Measurements from ENCODE around the gene SSTR3.

SSTR3 gene

GRCh38 chr22:37229012-37229804 is 16.9 kb upstream of the SSTR3 start:
- DNase-seq (ENCODE audit: low spot score) = no peak

GRCh38 chr22:37228106-37229011 is 16.1 kb upstream of the SSTR3 start:
- DNase-seq (ENCODE audit: low spot score) = no peak

- no peak for DNase-seq (ENCODE audit: low spot score)
Observed at GRCh38 chr22:37226514-37226913, 14.2 kb upstream of the SSTR3 start.

GRCh38 chr22:37226087-37226486 is 13.8 kb upstream of the SSTR3 start:
- no peak for DNase-seq (ENCODE audit: low spot score)

- DNase-seq (ENCODE audit: low spot score) = peak; percentile 38
Observed at GRCh38 chr22:37225481-37225880, 13.2 kb upstream of the SSTR3 start.

GRCh38 chr22:37224757-37225420 is 12.6 kb upstream of the SSTR3 start:
- DNase-seq (ENCODE audit: low spot score) = no peak

GRCh38 chr22:37223965-37224551 is 11.8 kb upstream of the SSTR3 start:
- DNase-seq (ENCODE audit: low spot score) = no peak

- DNase-seq (ENCODE audit: low spot score) = no peak
Observed at GRCh38 chr22:37222440-37222971, 10.2 kb upstream of the SSTR3 start.

GRCh38 chr22:37221424-37222333 is 9.4 kb upstream of the SSTR3 start:
- no peak for DNase-seq (ENCODE audit: low spot score)

- DNase-seq (ENCODE audit: low spot score) = no peak
Observed at GRCh38 chr22:37220543-37220981, 8.3 kb upstream of the SSTR3 start.

GRCh38 chr22:37219533-37219932 is 7.3 kb upstream of the SSTR3 start:
- DNase-seq (ENCODE audit: low spot score) = no peak

- no peak for DNase-seq (ENCODE audit: low spot score)
Observed at GRCh38 chr22:37218771-37219411, 6.6 kb upstream of the SSTR3 start.

GRCh38 chr22:37218399-37218770 is 6.1 kb upstream of the SSTR3 start:
- DNase-seq (ENCODE audit: low spot score) = no peak

GRCh38 chr22:37215890-37216289 is 3.6 kb upstream of the SSTR3 start:
- DNase-seq (ENCODE audit: low spot score) = no peak

- DNase-seq (ENCODE audit: low spot score) = no peak
Observed at GRCh38 chr22:37214731-37215030, 2.4 kb upstream of the SSTR3 start.

- DNase-seq (ENCODE audit: low spot score) = no peak
Observed at GRCh38 chr22:37213941-37214730, 1.9 kb upstream of the SSTR3 start.

GRCh38 chr22:37213218-37213855 is 1.1 kb upstream of the SSTR3 start:
- no peak for DNase-seq (ENCODE audit: low spot score)

- DNase-seq (ENCODE audit: low spot score) = no peak
Observed at GRCh38 chr22:37211866-37212173, 457 bp downstream of the SSTR3 start.
